K562 (cell line): ENCODE results near the gene ZBTB16. TPM values are rescaled to one million over a fixed set of nuclear protein-coding genes. Genes with fewer than 3 reads are reported as not detected.

Source experiments
- ATAC-seq: fragments of 200-7000 bp; cut with Tn5 transposase; 3 replicates; pipeline ENCODE4 v1.9.1; 2020; ENCODE audit warnings: moderate library complexity
- BruUV-seq: library from RNA; stranded (reverse); fragments of 400-500 nt; replicated peaks from 2 replicates; lab custom pipeline; 2021; lab: Mats Ljungman, UMichigan
- CTCF ChIA-PET: fragments of 300-600 bp; formaldehyde crosslinking; extraction: SDS; loops from one replicate; lab custom pipeline; 2021; ENCODE audit warnings: low intra/inter-chr PET ratio; lab: Yijun Ruan, JAX
- POLR2A ChIA-PET: fragments of 300-600, 350-650 bp; sonication (Branson Sonifier 250); formaldehyde crosslinking; extraction: SDS; loops from one replicate; lab custom pipeline; 2021; ENCODE audit warnings: antibody characterized with exemption, inconsistent platforms; lab: Yijun Ruan, JAX
- DNase-seq, 4 experiments: peaks; one replicate each; pipeline versions ENCODE4 v3.0.0 to v3.0.0-alpha.2; 2011 to 2018; ENCODE audit warnings: low spot score in 3 of 4, mixed read lengths in 3 of 4; ENCODE audit errors: extremely low read depth in 1 of 4
- FAIRE-seq: peaks from 2 replicates; lab custom pipeline; 2011; peaks lifted over from hg19 to GRCh38; lab: Jason Lieb, UNC
- H2AFZ ChIP-seq: 2 replicates; pipeline ENCODE4 v1.6.0; 2011; ENCODE audit warnings: low read depth, low read length, control low read depth, inconsistent platforms
- H3K27ac ChIP-seq: fragments of 200-600 bp; 3 replicates; pipeline ENCODE4 v1.8.0; 2011; ENCODE audit warnings: low read depth, mild to moderate bottlenecking, control low read depth, inconsistent platforms, low read length, moderate library complexity, mixed read lengths; ENCODE audit errors: extremely low read depth
- H3K27me3 ChIP-seq, 2 experiments: fragments of 300-600 bp in 1 of 2; 2 replicates in 1 of 2; 3 replicates in 1 of 2; pipeline versions ENCODE4 v1.6.0 to v1.8.0; 2011; ENCODE audit warnings: inconsistent platforms in 2 of 2, low read length in 2 of 2, mild to moderate bottlenecking in 1 of 2, mixed read lengths in 1 of 2, moderate library complexity in 1 of 2; ENCODE audit not compliant: control insufficient read depth in 2 of 2, insufficient read depth in 2 of 2
- H3K36me3 ChIP-seq: fragments of 300-600 bp; 3 replicates; pipeline ENCODE4 v1.8.0; 2011; ENCODE audit warnings: mild to moderate bottlenecking, low read length, inconsistent platforms; ENCODE audit not compliant: control insufficient read depth, insufficient read depth
- H3K4me1 ChIP-seq, 2 experiments: fragments of 200-600 bp in 1 of 2; replicated peaks in 1 of 2; 2 replicates in 1 of 2; 3 replicates in 1 of 2; pipeline versions ENCODE4 v1.5.1 to v1.8.0; 2011; ENCODE audit warnings: inconsistent platforms in 2 of 2, low read length in 2 of 2, mild to moderate bottlenecking in 1 of 2, mixed read lengths in 1 of 2, moderate library complexity in 1 of 2; ENCODE audit not compliant: control insufficient read depth in 2 of 2, insufficient read depth in 2 of 2
- H3K4me2 ChIP-seq: 2 replicates; pipeline ENCODE4 v1.6.1; 2011; ENCODE audit warnings: low read length, control low read depth, inconsistent platforms, mixed read lengths; ENCODE audit not compliant: insufficient read depth
- H3K4me3 ChIP-seq: fragments of 200-600 bp; sonication (generic), shearing (Covaris generic); 2 replicates; pipeline ENCODE4 v1.5.1; 2016; ENCODE audit warnings: control low read depth, inconsistent platforms
- H3K79me2 ChIP-seq: fragments of 200-600 bp; 3 replicates; pipeline ENCODE4 v1.8.0; 2011; ENCODE audit warnings: low read length, inconsistent platforms; ENCODE audit not compliant: control insufficient read depth, insufficient read depth
- H3K9ac ChIP-seq, 2 experiments: 2 replicates each; pipeline versions ENCODE4 v1.6.0 to v1.6.1; 2011; ENCODE audit warnings: low read depth in 2 of 2, low read length in 2 of 2, control low read depth in 1 of 2, inconsistent platforms in 1 of 2, mild to moderate bottlenecking in 1 of 2, mixed read lengths in 1 of 2; ENCODE audit not compliant: insufficient read depth in 1 of 2
- H3K9me1 ChIP-seq: one replicate; pipeline ENCODE4 v1.6.0; 2011; ENCODE audit warnings: inconsistent platforms, mild to moderate bottlenecking, low read length, moderate library complexity; ENCODE audit not compliant: control insufficient read depth, insufficient read depth
- H3K9me3 ChIP-seq: replicated peaks from 2 replicates; pipeline ENCODE4 v1.5.1; 2011; ENCODE audit warnings: low read depth, low read length, inconsistent platforms; ENCODE audit not compliant: control insufficient read depth, insufficient read depth
- H4K20me1 ChIP-seq: replicated peaks from 2 replicates; pipeline ENCODE4 v1.6.1; 2011; ENCODE audit warnings: low read length, inconsistent platforms, mixed read lengths; ENCODE audit not compliant: control insufficient read depth, insufficient read depth
- L3MBTL2 ChIP-seq: fragments of 450-650 bp; IDR thresholded peaks from 2 replicates; pipeline ENCODE4 v1.6.1; 2016; ENCODE audit warnings: mild to moderate bottlenecking, moderate library complexity
- SIX5 ChIP-seq, 2 experiments: IDR thresholded peaks; 2 replicates each; pipeline ENCODE4 v1.6.1; 2011; ENCODE audit warnings: low read length in 2 of 2, borderline replicate concordance in 1 of 2, low read depth in 1 of 2, mild to moderate bottlenecking in 1 of 2, moderate library complexity in 1 of 2; ENCODE audit not compliant: insufficient read depth in 1 of 2
- ZNF354B ChIP-seq: fragments of 250-450 bp; sonication (Bioruptor Pico); IDR thresholded peaks from 2 replicates; pipeline ENCODE4 v1.4.0; 2020
- WGBS: fragments of 100-300 bp; shearing (Covaris generic); methylation state at CpG from one replicate; pipeline ENCODE4 v1.1.6; 2016; ENCODE audit warnings: low coverage, mixed read lengths; ENCODE audit not compliant: insufficient coverage; ENCODE audit errors: missing lambda C conversion rate; 5-methylcytosine and 5-hydroxymethylcytosine counted together
- in situ Hi-C: fragments of 300-500 bp; cut with MboI; formaldehyde crosslinking; loops from 4 replicates; pipeline ENCODE4 v1.15.0; 2018; ENCODE audit warnings: inconsistent platforms, mixed read lengths
- intact Hi-C: fragments of 100-400 bp; cut with micrococcal nuclease; formaldehyde crosslinking; loops from 2 replicates; pipeline ENCODE4 v1.14.2; 2022
- polyA plus RNA-seq, 8 experiments: library from polyadenylated mRNA; depleted of rRNA in 4 of 8; stranded (reverse) in 5 of 8; unstranded in 3 of 8; fragments of >200 nt; fragmentation: Nextera tagmentation in 2 of 8; fragmentation: Illumina TruSeq in 1 of 8; extraction: Ambion mirVana in 2 of 8; extraction: Trizol in 1 of 8; gene quantifications; 2 replicates each; pipeline versions ENCODE4 v1.2.1 to v1.2.3, GENCODE V29; 2011 to 2014; ENCODE audit warnings: inconsistent platforms in 1 of 8, missing spikeins in 1 of 8
- total RNA-seq, 7 experiments: library from RNA; depleted of rRNA in 6 of 7; stranded (reverse); fragments of >200 nt in 6 of 7; fragmentation: Illumina TruSeq in 2 of 7; extraction: Trizol in 2 of 7; gene quantifications; 2 replicates each; pipeline versions ENCODE4 v1.2.1 to v1.2.3, GENCODE V29; 2011 to 2021; ENCODE audit warnings: low replicate concordance in 1 of 7
- TF ChIP-seq, protein P1 (sequence below): sonication (generic); formaldehyde crosslinking; IDR thresholded peaks from 2 replicates; pipeline ENCODE4 v1.8.1; 2023; ENCODE audit warnings: mild to moderate bottlenecking, missing genetic modification reagents

The ZBTB16 gene
- total and polyA plus RNA-seq, 9 of the 15 experiments (the other 6 are each of a cell fraction or from before 2014, with no cell fraction given): 0.06 to 0.40 (median 0.24) TPM; not detected in 4

DNA sequence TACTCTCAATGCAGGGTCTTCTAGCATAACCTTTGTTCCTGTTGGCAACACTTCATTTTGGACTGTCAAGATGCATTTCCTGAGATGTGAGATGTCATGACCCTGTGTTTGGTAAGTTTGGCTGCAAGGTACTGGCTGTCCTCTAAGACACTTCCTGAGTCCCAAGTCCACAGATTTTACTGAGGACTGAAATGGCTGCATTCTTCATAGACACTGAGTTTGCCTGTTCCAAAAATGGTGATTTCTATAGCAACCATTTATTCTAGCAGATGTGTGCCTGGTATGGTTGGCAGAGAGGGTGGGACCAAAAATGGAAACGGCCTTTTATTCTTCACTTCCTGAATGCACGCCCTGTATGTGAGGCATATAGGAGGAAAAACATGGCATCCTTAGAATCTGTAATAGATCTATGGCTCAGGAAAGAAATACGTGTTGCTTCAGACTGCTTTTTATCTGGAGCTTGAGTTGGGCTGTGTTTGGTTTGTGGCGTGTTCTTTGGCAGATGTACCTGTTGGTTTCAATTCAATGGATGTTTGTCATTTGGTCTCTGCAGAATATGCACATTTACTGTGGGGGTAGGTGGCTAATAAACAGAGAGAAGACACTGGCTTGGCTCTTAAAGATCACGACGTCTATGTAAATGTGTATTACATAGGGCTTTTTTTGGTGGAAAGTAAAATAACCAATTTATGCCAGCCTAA is 62.4 kb downstream of the ZBTB16 start:
- no TSS peak for BruUV-seq
- ATAC-seq: no peak
- DNase-seq: no peak
- in situ Hi-C loops (no loop called here), intact Hi-C loops (no loop called here)
- Histone ChIP-seq H4K20me1 (no peaks in the 10 kb centered on the region), H3K9ac (no peak overlapping the region), H3K4me3 (no peak overlapping the region), H2AFZ (no peak overlapping the region), H3K4me2 (no peak overlapping the region), H3K9me3 (no peaks in the 10 kb centered on the region)
- no peak for FAIRE-seq
- WGBS: 1% methylated on average over 6 of the region's 6 CpGs
- TF ChIP-seq, protein P1, sequence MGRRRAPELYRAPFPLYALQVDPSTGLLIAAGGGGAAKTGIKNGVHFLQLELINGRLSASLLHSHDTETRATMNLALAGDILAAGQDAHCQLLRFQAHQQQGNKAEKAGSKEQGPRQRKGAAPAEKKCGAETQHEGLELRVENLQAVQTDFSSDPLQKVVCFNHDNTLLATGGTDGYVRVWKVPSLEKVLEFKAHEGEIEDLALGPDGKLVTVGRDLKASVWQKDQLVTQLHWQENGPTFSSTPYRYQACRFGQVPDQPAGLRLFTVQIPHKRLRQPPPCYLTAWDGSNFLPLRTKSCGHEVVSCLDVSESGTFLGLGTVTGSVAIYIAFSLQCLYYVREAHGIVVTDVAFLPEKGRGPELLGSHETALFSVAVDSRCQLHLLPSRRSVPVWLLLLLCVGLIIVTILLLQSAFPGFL: no peak
- no peak for TF ChIP-seq SIX5 (IDR thresholded peaks at IDR 0.05; ENCODE audit: borderline replicate concordance in 1 of 2, insufficient read depth in 1 of 2, low read depth in 1 of 2, low read length in 2 of 2)
- no peak for TF ChIP-seq ZNF354B (CRISPR knock-in tag)
- TF ChIP-seq L3MBTL2: no peak
- TF ChIP-seq, all 486 proteins: peak for 0
- Histone ChIP-seq H3K4me1 (peaks cover 0 to 3% of the 10 kb centered on the region in 2 experiments; a peak in 2 of 5 replicates), H3K27me3 (peaks cover 47 to 66% of the 10 kb centered on the region in 2 experiments), H3K27ac (no peak overlapping the region), H3K36me3 (no peaks in the 10 kb centered on the region), H3K79me2 (no peaks in the 10 kb centered on the region), H3K9me1 (no peaks in the 10 kb centered on the region)
- CTCF ChIA-PET: no interaction called here
- POLR2A ChIA-PET: no interaction called here
